B cell (primary cell): ENCODE results near the gene NAPSA.

ENCODE experiments used
- EZH2 ChIP-seq: IDR thresholded peaks from 2 replicates; pipeline ENCODE4 v1.6.1; 2012; ENCODE audit warnings: borderline replicate concordance, low read depth, mild to moderate bottlenecking, moderate library complexity, low read length; ENCODE audit not compliant: insufficient read depth, poor library complexity, severe bottlenecking
- TF ChIP-seq, protein P1 (sequence below): fragments of 200-600 bp; IDR thresholded peaks from one replicate; pipeline ENCODE4 v1.8.0; 2022; ENCODE audit warnings: antibody characterized with exemption, mild to moderate bottlenecking

DNA sequence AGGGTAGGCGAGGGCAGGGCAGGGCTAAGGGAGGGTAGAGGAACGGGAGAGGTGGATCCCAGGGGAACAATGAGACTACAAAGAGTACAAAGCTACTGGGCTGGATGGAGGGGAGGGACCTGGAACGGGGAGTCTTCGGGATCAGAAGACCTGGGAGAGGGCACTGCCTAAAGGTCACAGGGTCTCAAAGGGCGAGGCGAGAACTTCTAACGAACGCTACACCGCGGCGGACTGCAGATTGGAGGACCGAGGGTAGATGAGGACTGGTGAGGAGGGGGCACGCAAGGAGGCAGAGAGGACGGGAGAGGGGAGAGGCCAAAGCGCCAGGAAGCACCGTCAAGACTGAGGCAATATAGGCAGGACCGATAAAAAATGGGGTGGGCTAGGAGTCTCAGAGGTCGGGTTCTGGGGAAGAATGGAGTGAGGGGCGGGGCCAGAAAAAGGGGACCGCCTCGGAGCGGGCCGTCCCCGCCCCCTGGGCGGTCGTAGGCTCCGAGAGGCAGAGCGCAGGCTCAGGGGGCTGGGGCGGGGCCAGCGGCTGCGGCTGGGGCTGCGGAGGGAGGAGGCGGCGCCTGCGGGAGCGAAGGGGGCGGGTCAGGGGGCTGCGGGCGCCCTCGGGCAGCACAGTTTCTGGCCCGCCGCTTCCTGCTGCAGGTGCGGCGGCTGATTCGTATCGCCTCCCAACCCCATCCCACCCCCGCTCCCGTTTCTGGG is 34.9 kb downstream of the NAPSA start:
- TF ChIP-seq, protein P1, sequence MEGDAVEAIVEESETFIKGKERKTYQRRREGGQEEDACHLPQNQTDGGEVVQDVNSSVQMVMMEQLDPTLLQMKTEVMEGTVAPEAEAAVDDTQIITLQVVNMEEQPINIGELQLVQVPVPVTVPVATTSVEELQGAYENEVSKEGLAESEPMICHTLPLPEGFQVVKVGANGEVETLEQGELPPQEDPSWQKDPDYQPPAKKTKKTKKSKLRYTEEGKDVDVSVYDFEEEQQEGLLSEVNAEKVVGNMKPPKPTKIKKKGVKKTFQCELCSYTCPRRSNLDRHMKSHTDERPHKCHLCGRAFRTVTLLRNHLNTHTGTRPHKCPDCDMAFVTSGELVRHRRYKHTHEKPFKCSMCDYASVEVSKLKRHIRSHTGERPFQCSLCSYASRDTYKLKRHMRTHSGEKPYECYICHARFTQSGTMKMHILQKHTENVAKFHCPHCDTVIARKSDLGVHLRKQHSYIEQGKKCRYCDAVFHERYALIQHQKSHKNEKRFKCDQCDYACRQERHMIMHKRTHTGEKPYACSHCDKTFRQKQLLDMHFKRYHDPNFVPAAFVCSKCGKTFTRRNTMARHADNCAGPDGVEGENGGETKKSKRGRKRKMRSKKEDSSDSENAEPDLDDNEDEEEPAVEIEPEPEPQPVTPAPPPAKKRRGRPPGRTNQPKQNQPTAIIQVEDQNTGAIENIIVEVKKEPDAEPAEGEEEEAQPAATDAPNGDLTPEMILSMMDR: no peak
- TF ChIP-seq EZH2: no peak
